GM19239 (cell line): ENCODE measurements around the gene CADPS.

Experiments
- DNase-seq: peaks from one replicate; pipeline ENCODE4 v3.0.0; 2011; ENCODE audit warnings: low spot score; ENCODE audit not compliant: insufficient read length
- FAIRE-seq: peaks from 2 replicates; lab custom pipeline; 2011; peaks lifted over from hg19 to GRCh38; lab: Jason Lieb, UNC

The CADPS gene

DNA sequence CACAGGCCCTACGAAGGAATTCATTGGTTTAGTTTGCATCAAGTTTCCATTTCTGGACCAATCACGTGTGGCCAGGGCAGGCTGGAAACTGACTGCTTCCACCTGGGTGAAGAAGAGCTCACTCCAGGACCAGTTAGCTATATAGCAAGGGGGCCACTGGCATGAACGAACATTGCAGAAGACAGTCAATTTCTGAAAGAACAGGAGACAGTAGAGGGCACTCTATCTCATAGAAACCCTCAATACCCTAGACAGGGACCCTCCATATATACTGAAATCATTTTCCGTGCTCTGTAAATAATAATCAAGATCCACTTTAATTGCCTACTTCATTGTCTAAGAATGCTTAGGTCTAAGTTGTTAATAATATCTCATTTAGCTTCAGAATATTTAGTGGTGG lies 215.6 kb downstream of the CADPS start:
- DNase-seq (no peak), FAIRE-seq (no peak)

DNA sequence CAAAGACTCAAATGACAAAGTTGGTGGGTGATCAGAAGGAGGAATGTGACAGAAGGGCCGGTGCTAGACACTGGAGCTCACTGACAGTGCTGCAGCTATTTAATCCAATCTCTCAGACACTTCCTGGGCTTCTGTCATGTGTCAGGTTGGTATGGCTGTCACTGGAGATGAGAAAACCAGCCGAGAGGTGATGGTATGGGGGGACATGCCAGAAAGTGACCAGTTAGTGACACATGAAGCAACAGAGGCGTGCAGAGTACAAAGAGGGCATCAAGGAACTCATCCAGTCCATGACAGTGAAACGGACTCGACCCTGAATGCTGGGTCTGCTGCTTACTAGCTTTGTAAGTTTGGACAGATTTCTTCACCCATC lies 219.5 kb downstream of the CADPS start:
- no peak for FAIRE-seq
- no peak for DNase-seq

DNA sequence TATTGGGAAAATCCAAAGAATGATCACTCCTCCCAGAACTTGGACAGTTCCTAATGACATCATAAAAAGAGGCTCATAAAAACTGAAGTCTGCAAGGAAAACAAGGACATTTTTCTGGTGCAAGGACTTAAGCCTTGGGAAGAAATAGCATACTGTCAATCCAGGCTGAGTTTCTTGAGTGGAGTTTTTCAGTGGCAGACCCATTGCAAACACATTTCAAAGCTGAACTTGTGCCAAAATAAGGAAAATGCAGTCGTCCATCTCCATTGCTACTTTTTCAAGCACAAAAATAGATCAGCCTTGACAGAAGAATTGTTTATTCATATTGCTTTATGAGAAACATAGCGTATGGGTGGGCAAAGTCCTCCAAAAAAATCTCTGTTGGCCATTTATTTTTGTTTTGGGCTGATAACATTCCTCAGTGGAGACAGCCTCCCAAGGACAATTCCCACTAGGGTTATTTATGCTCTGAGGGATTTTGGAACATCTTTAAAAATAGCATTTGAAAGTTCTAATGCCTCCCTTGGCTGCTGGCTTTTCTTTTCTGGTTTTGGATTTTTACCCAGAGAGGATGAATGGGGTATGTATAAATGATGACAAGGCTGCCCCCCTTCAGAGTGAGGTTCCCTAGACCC lies 220.0 kb downstream of the CADPS start:
- DNase-seq: no peak
- no peak for FAIRE-seq

DNA sequence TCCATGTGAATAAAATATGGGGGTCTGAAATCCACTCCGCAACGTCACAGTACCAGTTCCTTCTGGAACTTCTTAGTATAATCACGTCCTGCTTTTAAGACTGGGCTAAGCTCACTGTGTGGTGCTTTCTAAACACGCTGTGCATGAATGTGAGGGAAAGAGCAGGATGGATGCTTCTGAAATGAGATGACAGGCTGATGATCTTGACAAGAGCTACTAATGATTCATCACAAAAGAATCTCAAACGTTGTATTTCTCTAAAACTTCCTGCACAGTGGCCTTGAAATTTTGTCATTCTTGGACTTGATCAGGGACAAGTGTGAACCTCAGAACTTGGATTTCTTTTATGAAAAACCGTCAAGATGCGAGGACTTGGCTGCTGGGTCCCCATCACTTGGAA lies 221.4 kb downstream of the CADPS start:
- FAIRE-seq: no peak
- no peak for DNase-seq

DNA sequence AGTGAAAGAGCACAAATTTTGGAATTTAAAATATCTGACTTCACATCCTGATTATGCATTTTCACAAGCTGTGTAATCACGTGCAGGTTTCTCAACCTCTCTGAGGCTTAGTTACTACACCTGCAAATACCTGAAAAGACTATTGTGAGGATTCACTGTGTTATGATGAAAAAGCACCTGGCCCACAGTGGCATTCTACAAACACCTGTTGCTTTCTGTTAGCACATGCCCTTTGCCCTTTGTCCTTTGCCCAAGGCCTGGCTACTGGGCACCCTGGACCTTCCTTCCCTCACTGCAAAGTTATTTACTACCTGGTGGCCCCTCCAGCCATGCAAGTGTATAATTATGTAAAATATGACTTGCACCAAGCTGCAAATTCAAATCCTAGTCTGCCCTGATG lies 227.5 kb downstream of the CADPS start:
- no peak for FAIRE-seq
- DNase-seq: no peak

DNA sequence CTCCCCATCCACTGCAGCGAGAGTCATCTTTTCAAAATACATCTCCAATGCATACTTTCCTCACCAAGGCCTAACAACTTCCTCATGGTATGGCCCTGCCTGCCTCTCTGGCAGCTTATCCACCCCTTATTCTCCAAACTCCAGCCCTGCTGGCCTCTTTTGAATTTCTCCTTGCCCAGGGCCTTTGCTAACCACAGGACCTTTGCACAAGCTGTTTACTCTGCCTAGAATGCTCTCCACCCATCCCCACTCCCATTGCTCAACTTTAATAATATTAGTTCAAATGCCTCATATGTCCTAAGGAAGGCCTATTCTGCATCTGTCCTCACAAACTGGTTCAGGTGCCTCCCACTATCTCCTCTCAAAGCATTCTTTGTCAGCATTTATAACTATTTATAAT lies 230.7 kb downstream of the CADPS start:
- DNase-seq (no peak), FAIRE-seq (no peak)

DNA sequence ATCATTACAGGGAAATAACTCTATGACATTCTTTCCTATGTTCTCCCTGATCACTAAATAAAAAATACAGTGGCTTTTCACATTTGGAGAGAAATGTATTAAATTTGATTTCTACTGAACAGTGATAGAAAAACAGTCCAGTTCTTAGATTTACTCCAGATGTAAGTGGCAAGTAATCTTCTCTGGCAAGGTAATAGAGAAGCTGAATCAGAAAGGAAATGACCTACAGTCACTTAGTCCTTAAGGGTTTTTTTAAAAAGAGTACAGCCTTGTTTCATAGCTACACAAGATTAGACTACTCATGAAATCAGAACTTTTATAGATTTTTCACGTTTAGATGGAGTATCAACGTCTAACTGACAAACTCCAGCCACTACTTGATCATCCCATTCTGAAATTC lies 236.9 kb downstream of the CADPS start:
- no peak for DNase-seq
- no peak for FAIRE-seq

DNA sequence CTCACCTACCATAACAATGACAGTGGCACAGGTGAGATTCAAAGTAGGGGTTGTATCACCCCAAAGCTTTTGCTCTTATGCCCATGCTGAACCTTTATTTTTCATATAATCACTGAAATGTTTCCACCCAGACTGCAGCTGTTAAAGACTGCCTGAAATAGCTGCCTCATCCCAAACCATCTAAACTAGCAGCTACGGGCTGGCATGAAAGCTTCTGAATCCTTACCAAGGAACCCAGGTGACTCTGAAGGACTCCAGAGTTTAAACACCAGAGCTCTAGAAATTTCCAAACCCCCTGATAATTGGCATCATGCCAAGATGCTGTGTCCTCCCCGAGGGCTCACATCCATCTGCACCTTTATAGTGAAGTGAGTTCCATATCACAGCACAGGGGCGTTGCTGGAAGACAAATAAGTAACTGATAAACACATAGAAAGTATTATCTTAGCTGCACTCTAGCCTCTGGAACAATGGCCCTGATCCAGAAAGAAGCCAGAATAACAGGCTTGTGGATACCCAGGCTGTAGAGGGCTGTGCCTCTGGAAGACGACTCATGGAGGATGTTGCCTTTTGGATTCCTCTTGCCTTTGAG lies 238.9 kb downstream of the CADPS start:
- FAIRE-seq: no peak
- DNase-seq: no peak

DNA sequence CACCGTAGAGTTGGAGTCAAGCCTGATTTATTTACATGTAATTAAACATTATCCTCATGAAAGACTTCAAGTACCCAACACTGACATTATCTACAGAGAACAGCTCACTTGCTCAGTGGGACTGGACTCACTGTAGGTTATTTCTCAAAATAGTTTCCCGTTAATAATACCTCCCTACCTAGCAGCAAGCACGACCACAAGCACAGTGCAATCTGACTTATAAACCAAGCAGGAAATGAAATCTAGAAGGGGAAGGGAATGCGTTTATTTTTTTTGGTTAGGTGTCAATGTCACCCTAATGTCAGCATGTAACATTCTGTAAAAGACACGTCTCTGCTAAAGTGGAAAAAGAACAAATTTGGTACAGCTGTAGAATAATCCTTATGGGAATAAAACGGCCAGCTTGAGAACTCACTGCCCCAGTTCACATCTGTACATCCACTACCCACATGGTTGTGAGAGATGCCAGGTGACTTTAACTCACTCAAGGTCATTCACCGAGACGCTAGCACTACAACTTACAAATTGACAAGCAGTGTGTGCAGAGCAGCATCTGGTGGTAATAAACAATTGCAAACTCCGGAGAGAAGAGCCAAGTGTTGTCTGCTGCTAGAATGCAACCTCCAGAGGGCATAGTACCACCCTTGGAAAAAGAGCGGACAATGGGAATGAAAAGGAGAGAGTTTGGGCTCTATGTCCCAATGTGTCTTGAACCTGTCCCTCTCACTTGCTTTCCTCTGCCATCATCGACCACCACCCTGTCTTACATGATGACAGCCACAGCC lies 242.5 kb downstream of the CADPS start:
- no peak for FAIRE-seq
- no peak for DNase-seq

DNA sequence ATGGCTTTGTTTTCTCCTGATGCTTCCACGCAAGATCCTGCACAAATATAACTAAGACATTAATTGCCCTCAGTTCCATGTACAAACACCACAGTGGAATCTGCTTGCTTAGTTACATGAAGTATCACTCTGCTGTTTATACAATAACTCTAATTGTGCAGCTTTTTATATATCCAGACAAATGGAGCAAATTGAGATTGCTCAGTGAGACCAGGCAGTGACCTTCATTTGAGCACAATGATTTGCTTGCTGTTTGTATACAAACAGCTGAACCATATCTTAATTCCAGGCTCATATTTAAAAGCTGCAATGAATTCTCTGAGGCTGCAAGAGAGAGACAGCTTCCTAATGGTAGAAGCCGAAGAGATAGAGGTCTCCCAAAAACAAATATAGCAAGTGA lies 243.7 kb downstream of the CADPS start:
- no peak for FAIRE-seq
- DNase-seq: no peak

DNA sequence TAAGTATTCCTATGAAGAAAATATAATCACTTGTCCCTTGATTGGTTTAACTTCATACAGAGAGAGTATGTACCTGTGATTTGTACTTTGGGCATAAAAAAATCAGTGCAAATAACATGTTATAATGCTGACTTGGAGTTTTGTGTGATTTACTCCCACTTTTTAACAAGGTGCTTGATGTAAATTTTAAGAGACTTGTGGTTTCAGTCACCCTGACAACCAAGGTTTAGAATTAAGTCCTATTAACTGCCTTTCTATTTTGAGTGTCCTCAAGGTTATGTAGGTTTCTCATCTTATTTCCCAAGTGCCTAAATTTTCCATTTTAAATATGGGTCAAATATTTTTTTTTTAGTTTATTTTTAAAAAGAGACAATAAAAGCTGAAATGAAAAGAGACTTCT lies 244.6 kb downstream of the CADPS start:
- FAIRE-seq (no peak), DNase-seq (no peak)

DNA sequence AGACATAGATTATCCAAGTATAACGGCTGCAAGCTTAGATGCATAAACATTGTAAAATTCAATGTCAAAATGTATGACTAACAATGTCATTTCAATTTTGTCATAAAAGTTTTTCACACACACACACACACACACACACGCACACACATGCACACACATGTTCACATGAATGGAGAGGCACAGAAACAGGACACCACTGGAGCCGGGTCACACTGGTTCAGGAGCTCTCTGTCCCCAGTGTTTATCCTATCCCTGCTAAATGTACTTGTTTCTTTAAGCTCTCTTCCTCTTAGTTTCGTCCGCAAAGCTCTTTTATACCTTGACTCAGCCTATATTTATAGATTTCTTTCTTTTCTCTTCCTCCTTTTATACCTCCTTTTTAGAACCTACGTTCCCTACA lies 249.9 kb downstream of the CADPS start:
- FAIRE-seq (no peak), DNase-seq (no peak)

DNA sequence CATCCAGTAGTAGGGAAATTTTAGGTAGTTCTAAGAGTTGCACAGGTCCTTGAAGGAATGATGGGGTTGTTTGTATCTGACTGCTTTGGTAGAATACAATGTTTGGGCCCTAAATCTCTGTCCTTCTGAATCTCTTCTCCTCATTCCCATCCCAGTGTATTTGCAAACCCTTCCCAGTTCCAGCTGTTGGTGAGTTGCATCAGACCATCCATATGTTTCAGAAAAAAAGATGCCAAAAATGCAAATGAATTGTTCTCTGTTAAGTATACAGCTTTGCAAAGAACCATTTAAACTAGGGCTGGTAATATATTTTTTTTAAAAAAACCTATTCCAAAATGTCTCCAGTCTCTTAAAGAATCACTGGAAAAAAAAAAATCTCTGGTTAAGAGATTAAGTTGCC lies 251.0 kb downstream of the CADPS start:
- FAIRE-seq: no peak

DNA sequence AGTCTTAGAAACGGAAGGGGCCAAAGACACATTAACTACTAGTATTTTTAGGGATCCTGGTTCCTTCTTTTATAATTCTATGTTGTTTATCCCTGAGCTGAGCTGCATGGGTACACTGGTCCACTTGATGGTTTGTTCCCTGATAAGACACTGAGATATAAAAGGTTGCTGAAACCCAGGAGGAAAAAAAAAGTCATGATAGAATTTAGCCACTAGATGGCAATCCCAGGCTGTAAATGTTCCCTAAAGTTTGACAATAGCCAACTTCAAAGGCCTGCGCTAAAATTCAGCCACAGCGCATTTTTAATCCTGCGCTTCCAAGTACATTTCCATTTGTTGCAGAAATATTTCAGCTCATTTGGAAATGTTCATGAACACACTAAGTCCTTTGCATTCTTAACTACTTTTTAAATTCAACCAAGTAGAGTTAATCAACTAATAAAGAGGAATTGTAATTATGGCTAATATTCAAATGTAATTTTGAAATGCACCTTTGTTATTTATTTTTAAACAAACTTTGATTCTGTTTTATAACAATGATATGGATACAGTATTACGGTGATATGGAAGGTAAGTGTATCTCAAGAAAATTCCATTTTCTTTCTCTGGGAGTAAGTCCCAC lies 252.6 kb downstream of the CADPS start:
- FAIRE-seq: peak; percentile 75
- peak; percentile 9 for DNase-seq

More for the DNA sequence above, 251.0 kb downstream of the CADPS start:
- DNase-seq: no peak

DNA sequence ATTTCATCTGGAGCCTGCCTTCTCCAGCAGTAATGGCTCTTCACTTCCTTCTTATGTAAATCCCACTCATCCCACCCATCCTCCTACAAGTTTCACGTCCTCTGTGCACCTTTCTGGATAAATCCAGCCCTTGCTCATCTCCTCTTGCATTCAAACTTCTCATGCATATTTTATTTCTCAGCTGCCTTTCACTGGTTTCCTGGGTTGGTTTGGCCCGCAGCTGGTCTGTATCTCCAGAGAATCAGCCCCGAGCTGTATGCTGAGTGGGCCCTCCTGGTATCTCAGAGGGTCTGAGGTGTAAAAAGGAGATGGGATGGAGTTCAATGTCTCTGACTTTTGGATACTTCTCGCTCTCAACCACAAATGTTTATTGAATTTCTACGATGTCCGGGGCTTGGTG lies 253.3 kb downstream of the CADPS start:
- DNase-seq (no peak), FAIRE-seq (no peak)

DNA sequence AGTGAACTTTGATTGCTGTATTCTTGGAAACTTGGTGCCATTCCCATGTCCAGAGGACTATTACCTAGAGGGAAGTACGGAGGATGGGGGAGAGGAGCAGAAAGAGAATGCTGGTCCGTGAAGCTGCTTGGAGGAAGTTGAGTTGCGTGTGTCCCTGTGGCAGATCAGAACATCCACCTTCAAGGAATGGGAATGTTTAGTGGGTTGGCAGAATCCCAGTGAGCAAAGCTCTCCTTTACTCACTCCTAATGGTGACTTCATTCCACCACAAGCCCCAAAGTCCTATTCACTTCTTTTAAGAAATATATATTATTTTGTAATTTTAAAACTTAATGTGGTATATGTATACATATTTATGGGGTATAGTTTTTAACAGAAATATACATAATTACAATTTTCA lies 254.0 kb downstream of the CADPS start:
- FAIRE-seq (no peak), DNase-seq (no peak)

DNA sequence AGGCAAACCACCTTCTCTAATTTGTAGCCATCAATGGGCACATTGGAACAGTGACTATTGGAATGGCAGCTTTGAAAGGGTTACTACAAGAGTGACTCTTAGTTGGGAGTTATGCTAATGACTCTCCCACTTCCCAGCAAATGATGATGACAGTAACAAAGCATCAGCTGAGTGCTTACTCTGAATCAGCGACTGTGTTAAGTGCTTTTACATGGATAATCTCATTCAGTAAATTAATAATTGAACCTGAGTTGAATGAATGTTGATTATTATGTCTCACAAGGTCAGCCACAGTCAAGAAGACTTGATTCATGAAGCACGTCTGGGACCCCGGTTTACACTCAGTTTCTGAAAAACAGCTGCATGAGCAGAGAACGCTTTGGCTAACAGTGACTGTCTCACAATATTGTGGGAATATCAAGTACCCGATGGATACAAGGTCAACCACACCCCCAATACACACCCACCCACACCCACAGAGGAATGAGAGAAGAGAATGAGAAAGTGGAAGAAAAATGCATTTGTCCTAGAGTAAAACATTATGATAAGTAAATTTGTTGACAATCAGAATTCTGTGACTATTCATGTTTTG lies 259.9 kb downstream of the CADPS start:
- no peak for DNase-seq
- FAIRE-seq: no peak

DNA sequence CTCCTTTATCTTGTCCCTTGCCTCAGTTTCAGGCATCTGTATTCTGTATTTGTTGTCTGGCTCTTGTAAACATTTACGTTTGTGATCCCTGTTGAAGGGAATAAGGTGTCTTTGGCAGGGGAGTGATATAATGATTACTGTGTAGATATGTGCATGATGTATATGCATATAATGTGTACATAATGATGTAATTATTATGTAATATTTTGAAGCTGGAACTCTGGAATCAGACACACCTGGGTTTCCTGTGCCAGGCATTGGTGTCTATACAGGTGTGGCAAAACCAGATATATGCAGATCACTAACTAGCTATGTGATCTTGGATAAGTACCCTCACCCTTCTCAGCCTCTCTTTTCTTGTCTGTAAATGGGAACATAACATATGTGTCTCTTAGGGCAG lies 260.7 kb downstream of the CADPS start:
- FAIRE-seq (no peak), DNase-seq (no peak)

DNA sequence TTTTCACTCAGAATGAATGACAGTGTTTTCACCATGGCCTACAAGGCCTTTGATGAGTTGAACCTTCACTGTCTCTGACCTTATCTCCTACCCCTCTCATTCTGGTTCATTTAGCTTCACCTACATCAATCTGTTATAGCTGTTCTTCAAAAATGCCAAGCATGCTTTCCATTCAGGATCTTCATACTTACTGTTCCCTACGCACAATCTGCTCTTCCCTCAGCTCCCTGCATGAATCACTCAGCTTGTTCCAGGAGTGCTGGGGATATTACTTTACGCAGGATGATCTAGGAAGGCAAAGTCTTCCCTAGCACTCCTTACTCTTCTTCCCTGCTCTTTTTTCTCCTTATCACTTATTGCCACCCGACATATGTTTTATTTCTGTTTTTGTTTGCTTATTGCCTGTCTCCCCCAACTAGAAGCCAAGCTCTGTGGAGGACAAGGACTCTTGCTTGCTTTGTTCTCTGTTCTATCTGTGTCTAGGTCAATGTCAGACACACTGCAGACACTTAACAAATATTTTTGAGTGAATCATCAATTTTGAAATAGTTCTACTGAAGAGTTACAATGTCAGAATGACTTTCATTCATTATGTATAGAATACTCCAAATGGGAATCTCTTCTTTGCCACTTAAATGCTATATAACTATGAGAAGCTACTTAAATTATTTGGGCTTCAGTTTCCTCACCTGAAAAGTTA lies 263.5 kb downstream of the CADPS start:
- DNase-seq: no peak
- FAIRE-seq: no peak

DNA sequence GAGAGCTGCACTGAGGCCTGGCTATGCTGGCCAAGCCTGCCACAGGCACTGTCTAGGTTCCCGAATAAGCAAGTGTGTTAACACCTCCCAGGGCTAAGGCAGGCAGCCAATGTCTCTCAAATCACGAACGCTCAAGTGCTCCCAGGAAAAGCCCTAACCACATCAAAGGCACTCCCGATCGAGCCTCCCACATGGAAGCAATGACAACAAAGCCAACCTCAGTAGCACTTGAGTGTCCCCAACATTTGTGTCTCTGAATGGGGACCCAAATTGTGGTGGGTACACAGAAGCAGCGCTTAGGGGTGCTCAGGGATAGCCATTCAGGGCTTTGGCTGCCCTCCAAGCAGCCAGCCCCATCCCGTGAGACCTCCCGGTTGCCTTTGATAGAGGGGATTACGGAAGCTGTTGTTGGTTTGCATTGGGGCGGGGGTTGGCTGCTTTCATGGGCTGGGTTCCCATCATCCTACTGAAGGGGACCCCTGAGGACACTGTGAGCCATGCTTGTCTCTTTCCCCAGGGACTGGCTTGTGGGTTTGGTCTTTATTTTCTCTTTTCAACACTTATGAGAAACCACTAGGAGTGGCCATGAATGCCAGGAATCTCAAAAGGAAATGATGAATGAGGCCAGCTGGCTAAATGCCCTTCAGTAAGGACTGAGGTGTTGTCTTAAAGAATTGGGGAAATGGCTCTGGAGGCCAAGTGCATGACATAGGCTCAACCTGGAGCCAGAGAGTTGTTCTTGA lies 267.8 kb downstream of the CADPS start:
- FAIRE-seq (no peak), DNase-seq (no peak)
